Hepatocyte (in vitro differentiated cells): ENCODE data around the gene PLCL1.

Experiments
- EZH2 ChIP-seq: fragments of 200-600 bp; sonication (generic); IDR thresholded peaks from 2 replicates; pipeline ENCODE4 v1.6.1; 2016; ENCODE audit warnings: antibody characterized with exemption, mild to moderate bottlenecking, borderline replicate concordance
- EZH2phosphoT487 ChIP-seq: fragments of 200-600 bp; sonication (generic); IDR thresholded peaks from one replicate; pipeline ENCODE4 v1.6.1; 2018; ENCODE audit warnings: antibody characterized with exemption, mild to moderate bottlenecking, low read depth, moderate library complexity; ENCODE audit not compliant: unreplicated experiment, severe bottlenecking
- TF ChIP-seq, protein P1 (sequence below): fragments of 200-600 bp; sonication (generic); IDR thresholded peaks from 2 replicates; pipeline ENCODE4 v1.5.1; 2016; ENCODE audit warnings: antibody characterized with exemption, mild to moderate bottlenecking; ENCODE audit not compliant: poor library complexity

- TF ChIP-seq, protein P1, sequence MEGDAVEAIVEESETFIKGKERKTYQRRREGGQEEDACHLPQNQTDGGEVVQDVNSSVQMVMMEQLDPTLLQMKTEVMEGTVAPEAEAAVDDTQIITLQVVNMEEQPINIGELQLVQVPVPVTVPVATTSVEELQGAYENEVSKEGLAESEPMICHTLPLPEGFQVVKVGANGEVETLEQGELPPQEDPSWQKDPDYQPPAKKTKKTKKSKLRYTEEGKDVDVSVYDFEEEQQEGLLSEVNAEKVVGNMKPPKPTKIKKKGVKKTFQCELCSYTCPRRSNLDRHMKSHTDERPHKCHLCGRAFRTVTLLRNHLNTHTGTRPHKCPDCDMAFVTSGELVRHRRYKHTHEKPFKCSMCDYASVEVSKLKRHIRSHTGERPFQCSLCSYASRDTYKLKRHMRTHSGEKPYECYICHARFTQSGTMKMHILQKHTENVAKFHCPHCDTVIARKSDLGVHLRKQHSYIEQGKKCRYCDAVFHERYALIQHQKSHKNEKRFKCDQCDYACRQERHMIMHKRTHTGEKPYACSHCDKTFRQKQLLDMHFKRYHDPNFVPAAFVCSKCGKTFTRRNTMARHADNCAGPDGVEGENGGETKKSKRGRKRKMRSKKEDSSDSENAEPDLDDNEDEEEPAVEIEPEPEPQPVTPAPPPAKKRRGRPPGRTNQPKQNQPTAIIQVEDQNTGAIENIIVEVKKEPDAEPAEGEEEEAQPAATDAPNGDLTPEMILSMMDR, result no peak
- TF ChIP-seq EZH2phosphoT487, result no peak
- TF ChIP-seq EZH2, result no peak
These were observed 87.6 kb downstream of the PLCL1 start for GRCh38 chr2:197891897-197892442.
